Head of caudate nucleus (tissue), 42 donors: ENCODE results near the gene GPC5.
"Not testable (repeated sequence)": the region's sequence is repeated elsewhere in the genome, so short reads cannot be mapped to it uniquely, and the experiment has no call there.

Experiments used
- DNase-seq, 42 donors: peaks; one replicate each; pipeline versions ENCODE4 v3.0.0 to v3.0.0-alpha.2; 2020 to 2021; ENCODE audit warnings: mixed read lengths in 7 of 42
- intact Hi-C: fragments of 100-400 bp; cut with DNase I; formaldehyde crosslinking; loops from one replicate; pipeline ENCODE4 v1.15.0; 2022

Gene GPC5

DNA sequence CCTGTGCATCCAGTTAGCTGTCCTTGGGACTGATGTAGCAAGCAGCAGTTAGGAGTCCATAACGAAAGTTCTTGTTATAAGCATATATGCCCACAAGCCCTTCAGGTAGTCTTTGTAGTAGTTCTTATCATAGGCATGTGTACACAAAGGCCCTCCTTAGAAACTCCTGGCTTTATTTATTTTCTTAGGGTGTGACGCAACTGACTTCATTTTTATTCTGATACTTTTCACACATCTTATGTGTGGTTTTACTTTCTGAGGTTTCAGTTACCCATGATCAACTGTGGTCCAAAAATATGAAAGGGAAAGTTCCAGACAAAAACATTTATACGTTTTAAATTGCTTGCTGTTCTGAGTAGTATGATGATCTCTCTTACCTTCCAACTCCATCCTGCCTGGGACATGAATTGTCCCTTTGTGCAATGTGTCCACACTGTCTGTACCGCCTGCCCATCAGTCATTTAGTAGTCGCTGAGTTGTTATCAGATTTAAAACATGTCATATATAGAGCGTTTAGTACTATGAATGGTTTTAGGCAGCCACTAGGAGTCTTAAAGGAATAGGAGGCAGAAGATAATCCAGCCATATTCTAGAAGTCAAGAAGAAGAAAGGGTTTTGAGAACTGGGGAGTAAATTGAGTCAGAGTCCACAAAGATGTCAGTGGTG is 19.4 kb downstream of the GPC5 start:
- intact Hi-C loops: no loop called here
- DNase-seq: no peak

DNA sequence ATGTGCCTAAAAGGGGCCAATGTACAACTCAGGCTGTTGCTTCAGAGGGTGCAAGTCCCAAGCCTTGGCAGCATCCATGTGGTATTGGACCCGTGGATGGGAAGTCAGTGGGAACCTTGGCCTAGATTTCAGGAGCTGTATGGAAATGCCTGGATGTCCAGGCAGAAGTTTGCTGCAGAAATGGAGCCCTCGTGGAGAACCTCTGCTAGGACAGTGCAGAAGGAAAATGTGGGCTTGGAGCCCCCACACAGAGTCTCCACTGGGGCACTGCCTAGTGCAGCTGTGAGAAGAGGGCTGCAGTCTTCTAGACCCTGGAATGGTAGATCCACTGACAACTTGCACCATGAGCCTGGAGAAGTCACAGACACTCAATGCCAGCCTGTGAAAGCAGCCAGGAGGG is 28.5 kb downstream of the GPC5 start:
- intact Hi-C loops: no loop called here

DNA sequence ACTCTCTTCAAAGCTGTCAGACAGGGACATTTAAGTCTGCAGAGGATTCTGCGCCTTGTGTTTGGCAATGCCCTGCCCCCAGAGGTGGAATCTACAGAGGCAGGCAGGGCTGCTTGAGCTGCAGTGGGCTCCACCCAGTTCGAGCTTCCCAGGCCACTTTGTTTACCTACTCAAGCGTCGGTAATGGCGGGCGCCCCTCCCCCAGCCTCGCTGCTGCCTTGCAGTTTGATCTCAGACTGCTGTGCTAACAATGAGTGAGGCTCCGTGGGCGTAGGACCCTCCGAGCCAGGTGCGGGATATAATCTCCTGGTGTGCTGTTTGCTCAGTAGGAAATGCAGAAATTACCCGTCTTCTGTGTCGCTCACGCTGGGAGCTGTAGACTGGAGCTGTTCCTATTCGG is 40.3 kb downstream of the GPC5 start:
- intact Hi-C loops, DNase-seq: not testable (repeated sequence)

More for the DNA sequence above, 28.5 kb downstream of the GPC5 start:
- DNase-seq: no peak

DNA sequence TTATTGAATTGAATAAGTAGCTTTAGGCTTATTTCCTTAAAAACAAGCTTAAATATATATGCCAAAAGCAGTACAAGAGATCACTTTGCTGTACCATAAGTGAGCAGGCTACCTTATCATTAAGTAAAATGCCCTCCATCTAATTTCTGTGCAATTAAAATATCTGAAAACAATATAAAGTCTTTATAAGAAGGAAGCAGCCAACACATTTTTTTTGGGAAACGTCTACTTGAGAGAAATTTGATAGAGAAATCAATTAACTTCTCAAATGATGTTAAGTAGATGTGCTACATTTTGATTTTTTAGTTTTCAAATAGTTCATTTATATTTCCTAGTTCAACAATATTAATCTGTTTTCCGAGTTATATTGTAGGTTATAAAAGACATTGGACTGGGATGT is 52.5 kb downstream of the GPC5 start:
- intact Hi-C loops: no loop called here
- no peak for DNase-seq

DNA sequence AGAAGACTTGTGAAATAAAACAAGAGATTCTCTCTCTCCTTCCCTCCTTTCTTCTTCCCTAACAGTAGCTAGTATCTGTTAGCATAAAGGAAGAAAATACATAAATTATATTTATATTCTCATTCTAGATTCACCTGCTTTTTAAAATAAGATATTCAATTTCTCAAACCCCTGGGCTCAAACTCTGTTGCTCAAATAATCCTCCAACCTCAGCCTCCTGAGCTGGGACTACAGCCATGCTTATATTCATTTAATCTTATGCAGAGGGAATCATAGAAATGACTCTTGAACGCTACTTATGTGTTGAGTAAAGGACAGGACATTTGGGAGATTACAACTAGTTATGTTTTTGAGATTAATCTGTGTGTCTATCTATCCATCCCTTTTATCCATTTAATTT is 56.2 kb downstream of the GPC5 start:
- intact Hi-C loops: no loop called here
- no peak for DNase-seq

DNA sequence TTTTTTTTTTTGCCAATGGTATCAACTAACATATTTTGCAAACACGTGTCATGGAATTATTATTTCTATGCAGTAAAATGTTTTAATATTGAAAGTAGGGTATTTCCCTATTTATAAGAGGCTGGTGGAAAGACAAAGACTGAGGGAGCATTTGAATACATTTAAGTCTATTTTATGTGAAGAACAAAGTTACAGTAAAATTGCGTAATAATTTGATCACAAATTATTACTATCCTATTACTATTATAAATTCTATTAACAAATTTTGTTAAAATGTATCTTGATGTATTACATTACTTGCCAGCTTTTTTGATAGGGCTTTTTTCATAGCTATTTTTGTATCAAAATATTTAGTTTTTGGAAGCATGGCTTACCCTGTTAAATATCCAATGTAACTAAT is 58.4 kb downstream of the GPC5 start:
- intact Hi-C loops: no loop called here
- DNase-seq: no peak

DNA sequence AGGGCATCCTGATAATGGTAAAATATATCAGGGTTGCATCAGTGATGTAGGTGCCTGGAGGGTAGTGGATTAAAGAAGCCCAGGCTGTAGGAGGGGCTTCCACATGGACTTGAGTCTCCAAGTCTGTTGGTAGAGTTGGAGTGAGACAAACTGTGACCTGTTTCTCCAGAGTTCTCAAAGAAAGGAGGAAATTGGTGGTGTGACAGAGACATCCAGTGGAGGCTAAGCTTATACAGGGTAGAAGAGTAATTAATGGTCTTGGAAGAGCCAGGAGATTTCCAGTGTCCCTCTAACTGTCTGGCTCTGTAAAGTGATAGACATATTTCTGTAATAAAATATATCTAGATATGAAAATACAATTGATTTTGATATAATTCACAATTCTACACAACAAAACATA is 61.1 kb downstream of the GPC5 start:
- DNase-seq: no peak
- intact Hi-C loops: no loop called here

DNA sequence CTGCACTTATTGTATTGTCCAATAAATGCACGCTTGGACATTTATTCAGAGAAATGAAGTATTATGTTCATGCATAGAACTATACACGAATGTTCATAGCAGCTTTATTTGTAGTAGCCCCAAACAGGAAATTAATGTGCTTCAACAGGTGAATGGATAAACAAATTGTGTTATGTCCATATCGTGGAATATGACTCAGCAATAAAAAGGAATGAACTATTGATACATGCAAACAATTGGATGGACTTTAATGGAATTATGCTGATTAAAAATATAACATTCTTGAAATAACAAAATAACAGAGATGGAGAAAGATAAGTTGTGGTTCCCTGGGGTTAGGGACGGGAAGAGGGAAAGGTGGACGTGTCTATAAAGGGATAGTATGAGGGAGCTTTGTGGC is 65.9 kb downstream of the GPC5 start:
- no peak for DNase-seq
- intact Hi-C loops: no loop called here

DNA sequence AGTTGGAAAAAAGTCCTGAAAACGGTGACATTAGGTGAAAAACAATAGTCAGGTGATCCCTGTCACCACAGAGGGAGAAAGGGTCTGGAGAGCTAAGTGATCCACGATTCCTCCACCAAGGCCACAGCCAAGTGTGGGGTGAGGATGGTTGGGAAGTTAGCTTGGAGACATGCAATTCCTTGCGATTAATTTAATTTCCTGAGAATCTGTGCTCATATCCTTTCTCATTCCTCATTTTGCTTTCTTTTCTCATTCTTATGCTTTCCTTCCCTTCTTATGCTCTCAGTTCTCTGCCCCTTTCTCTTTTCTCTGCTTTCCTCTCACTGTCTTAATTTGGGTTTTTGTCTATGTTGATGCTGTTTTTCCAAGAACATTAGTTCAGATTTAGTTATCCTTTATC is 68.8 kb downstream of the GPC5 start:
- no peak for DNase-seq
- intact Hi-C loops: no loop called here

DNA sequence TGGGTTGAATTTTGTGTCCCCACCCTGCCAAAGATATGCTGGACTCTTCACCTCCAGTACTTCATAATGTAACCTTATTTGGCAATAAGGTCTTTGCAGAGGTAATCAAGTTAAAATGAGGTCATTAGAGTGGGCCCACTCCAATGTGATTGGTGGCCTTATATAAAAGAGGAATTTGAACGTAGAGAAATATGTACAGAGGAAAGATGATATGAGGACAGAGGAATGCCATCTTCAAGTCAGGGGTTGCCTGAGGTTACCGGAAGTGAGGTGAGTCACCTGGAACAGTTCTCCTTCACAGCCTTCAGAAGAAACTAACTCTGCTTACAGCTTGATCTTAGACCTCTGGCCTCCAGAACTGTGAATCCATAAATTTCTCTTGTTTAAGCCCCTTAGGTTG is 69.9 kb downstream of the GPC5 start:
- intact Hi-C loops: no loop called here
- no peak for DNase-seq

DNA sequence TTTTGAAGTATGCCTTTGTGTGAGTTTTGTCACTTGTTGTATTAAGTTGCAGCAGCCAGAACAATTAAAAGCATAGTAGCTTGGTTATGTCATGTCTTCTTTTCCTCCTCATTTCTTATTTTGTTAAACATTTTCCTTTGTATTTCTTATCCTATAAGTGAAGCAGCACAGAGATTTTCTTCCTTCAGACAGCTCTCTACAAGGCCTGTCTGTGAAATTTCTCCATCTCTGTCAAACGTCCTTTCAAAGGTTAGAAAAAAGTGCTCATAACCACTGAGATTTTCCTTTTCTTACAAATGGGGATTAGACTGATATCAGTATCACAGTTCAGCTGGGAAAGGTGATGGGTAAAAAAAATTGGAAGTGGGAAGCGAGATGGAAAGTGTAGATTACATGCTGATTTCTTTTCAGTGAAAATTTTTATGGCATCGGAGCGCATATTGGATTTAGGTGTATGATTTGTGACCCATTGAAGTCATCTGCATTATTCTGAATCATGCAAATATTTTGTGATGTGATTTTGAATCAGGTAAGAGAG is 71.7 kb downstream of the GPC5 start:
- DNase-seq: no peak
- intact Hi-C loops: no loop called here

DNA sequence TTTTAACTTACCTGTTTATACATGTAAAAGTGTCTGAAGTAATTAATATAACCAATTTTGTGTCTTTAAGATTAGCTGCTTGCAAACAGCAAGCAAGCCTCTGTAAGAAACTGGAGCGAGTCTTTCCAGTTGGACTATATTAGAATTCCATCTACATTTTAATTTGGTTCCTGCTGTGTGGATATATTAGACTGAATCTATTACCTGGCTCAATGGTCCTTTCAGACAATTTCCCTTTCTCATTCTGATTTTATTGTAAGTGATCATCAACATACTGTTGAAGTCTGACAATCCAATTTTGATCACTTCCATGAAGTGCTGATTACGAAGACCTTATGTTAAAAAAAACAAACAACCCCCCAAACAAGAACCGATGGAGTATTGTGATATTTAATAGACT is 72.3 kb downstream of the GPC5 start:
- intact Hi-C loops: no loop called here

DNA sequence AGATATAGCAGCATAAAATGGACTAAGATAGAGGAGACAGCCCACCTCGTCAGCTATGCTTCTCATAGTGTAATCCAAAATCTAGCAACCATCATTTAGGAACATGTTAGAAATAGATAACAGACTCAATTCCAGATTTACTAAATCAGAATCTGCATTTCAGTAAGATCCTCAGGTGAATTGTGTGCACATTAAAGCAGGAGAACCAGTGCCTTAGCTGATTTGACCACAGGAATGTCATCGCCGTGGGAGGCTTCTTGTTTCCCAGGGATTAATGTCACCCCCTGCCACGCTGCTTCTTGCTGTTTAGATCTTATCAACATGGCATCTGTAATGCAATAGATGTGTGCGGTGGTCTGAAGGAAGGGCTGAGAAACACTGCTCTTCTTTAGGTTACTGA is 84.0 kb downstream of the GPC5 start:
- intact Hi-C loops: no loop called here
- no peak for DNase-seq

More for the DNA sequence above, 72.3 kb downstream of the GPC5 start:
- no peak for DNase-seq

DNA sequence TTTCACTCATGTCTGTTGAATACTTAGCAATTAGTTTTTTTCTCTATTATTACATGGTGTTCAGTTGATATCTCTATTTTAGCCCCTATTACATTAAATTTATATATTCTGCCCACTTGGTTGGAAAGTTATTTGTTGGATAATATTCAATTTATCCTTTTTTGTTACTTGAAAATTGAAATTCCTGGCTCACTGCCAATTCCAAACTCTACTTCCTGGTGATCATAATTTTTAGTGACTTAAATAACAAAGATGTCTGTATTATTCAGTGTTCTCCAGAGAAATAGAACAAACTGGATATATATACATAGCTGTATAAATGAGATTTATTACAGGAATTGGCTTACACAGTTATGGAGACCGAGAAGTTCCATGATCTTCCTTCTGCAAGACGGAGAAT is 93.6 kb downstream of the GPC5 start:
- intact Hi-C loops: no loop called here
- DNase-seq: no peak

DNA sequence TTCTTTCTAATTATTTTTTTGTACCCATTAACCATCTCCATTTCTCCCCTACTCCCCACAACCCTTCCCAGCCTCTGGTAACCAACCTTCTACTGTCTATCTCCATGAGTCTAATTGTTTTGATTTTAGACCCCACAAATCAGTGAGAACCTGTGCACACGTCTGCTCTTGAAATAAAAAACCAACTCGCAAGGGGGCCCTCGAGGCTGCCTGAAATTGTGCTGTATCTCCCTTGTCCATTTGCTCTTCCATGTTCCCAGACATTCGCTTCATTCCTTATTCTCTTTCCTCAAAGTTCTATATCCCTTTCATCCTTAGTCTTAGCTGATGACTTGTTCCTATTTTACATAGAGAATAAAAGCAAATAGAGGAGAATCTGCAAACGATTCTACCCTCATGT is 95.0 kb downstream of the GPC5 start:
- DNase-seq: no peak
- intact Hi-C loops: no loop called here

DNA sequence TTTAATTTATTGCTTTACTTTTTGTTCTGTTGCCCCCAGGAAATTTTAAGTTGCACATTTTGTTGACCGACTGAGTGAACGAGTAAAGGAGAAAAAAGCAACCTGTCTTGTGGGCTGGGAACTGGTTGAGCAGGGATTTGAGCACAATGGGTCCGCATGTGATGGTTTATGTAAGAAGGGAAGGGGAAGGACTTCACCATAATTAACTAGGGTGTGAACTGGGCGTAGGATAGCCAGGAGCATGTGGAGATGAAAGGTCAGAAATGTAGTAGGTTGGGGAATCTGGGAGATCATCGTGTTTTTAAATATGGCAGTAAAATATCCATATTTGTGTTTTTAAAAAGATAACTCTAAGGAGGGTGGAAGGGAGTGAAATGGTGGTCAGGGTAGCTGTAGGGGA is 99.9 kb downstream of the GPC5 start:
- DNase-seq: no peak
- intact Hi-C loops: no loop called here

DNA sequence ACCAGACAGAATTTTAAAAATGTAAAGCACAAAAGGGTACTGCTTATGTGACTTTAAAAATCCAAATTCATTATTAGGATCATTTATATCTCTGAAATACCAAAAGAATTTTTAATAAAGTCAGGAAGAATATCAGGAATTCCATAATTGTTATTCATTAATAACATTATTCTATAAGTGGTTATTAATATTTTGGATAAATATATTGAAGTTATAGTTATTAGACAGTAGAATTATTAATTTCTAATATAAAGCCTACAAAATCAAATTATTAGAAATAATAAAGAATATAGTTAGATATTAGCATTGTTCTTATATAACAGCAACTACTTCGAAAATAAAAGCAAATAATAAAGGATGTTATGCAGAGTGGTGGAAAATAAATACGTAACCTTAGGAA is 105.8 kb downstream of the GPC5 start:
- intact Hi-C loops: no loop called here
- DNase-seq: no peak

DNA sequence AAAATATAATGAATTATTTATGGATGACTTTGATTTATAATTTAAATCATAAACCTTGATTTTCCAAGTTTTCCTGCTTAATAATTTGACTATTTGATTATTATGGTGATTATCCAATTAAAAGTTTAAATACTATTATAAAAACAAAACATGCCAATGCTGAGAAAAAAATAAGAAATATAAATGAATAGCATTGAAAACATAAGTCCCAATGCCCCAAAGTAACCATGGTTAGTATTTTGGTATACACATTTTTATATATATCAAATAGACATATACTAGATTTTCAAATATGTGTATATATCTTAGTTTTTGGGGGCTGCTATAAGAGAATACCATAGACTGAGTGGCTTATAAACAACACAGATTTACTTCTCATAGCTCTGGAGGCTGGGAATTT is 108.3 kb downstream of the GPC5 start:
- intact Hi-C loops: no loop called here

DNA sequence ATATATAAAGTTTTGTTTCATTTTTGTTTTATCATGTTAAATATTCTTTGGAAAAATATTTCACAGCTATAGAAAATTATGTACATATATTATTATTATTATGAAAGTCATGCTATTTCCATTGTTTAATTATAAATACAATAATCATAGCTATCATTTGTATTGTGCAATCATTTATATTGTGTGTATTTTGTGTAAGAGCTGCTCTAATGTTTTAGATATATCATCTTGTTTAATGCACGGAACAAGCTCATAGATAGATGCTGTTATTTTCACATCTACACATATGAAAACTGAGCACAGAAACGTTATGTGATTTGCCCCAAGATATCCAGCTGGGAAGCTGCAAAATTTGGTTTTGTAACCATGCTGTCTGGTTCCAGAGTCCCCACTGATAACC is 111.6 kb downstream of the GPC5 start:
- intact Hi-C loops: no loop called here
- DNase-seq: no peak

More for the DNA sequence above, 108.3 kb downstream of the GPC5 start:
- no peak for DNase-seq

DNA sequence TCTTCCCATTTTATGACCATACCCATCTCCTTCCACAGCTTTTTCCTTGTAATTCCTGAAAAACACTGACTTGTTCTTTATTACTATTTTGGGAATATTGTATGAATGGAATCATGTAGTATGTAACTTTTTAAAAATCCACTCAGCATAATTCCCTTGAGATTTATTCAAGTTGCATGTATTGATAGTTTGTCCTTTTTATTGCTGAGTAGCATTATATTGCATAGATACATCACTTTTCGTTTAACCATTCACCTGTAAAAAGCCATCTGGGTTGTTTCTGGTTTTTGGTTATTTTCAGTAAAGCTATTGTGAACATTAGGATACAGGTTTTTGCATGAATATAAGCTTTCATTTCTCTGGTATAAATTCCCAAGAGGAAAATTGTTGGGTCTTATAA is 115.4 kb downstream of the GPC5 start:
- intact Hi-C loops: no loop called here
- no peak for DNase-seq

DNA sequence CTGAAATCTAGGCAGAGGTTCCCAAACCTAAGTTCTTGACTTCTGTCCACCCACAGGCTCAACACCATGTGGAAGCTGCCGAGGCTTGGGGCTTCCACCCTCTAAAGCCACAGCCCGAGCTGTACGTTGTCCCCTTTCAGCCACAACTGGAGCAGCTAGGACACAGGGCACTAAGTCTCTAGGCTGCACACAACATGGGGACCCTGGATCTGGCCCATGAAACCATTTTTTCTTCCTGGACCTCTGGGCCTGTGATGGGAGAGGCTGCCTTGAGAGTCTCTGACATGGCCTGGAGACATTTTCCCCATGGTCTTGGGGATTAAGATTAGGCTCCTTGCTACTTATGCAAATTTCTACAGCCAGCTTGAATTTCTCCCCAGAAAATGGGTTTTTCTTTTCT is 118.4 kb downstream of the GPC5 start:
- DNase-seq: no peak
- intact Hi-C loops: no loop called here

DNA sequence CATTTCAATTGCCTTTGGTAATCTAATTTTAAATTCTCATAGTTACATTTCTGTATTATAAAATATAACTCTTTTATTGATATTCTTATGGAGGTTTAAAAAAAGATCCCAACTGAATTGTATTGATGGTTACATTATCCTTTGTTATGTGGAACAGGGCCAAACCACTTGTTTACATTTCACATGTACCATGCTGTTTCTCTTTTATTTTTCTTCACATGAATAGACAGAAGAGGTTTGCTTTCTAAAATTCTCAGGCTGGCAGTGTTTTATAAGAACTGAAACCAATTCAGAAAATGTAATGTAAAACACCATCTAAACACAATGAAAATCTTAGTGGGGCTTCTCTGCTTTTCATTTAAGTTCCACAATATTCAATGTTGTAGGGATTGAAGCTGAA is 122.5 kb downstream of the GPC5 start:
- intact Hi-C loops: no loop called here
- no peak for DNase-seq
